Neural progenitor cell (in vitro differentiated cells): Measurements from ENCODE around the gene STAMBP. TPM values are rescaled to one million over a fixed set of nuclear protein-coding genes. Genes with fewer than 3 reads are reported as not detected.
"Not testable (repeated sequence)": the region's sequence is repeated elsewhere in the genome, so short reads cannot be mapped to it uniquely, and the experiment has no call there.

Experiments used
- DNase-seq: peaks from one replicate; pipeline ENCODE4 v3.0.0-alpha.2; 2016; ENCODE audit warnings: low spot score
- H2AFZ ChIP-seq: fragments of 200-600 bp; sonication (generic); replicated peaks from 2 replicates; pipeline ENCODE4 v1.6.1; 2016; ENCODE audit warnings: antibody characterized with exemption
- H3F3A ChIP-seq: fragments of 200-600 bp; sonication (generic); 2 replicates; pipeline ENCODE4 v1.6.1; 2016; ENCODE audit warnings: antibody characterized with exemption, low read depth
- H3K27ac ChIP-seq: fragments of 200-600 bp; sonication (generic); 2 replicates; pipeline ENCODE4 v1.5.1; 2016; ENCODE audit warnings: mild to moderate bottlenecking
- H3K27me3 ChIP-seq: fragments of 200-600 bp; sonication (generic); 2 replicates; pipeline ENCODE4 v1.6.1; 2016; ENCODE audit warnings: mild to moderate bottlenecking, moderate library complexity
- H3K36me3 ChIP-seq: fragments of 200-600 bp; sonication (generic); 2 replicates; pipeline ENCODE4 v1.5.1; 2016
- H3K4me1 ChIP-seq: fragments of 200-600 bp; sonication (generic); 2 replicates; pipeline ENCODE4 v1.6.1; 2016; ENCODE audit warnings: mixed run types
- H3K4me2 ChIP-seq: fragments of 200-600 bp; sonication (generic); 2 replicates; pipeline ENCODE4 v1.6.1; 2016
- H3K4me3 ChIP-seq: fragments of 200-600 bp; sonication (generic); 2 replicates; pipeline ENCODE4 v1.5.1; 2016
- H3K79me2 ChIP-seq: fragments of 200-600 bp; sonication (generic); 2 replicates; pipeline ENCODE4 v1.6.1; 2016; ENCODE audit warnings: low read depth
- H3K9ac ChIP-seq: fragments of 200-600 bp; sonication (generic); 2 replicates; pipeline ENCODE4 v1.6.1; 2016
- H3K9me3 ChIP-seq: fragments of 200-600 bp; sonication (generic); 2 replicates; pipeline ENCODE4 v1.5.1; 2016; ENCODE audit warnings: low read depth
- H4K20me1 ChIP-seq: fragments of 200-600 bp; sonication (generic); 2 replicates; pipeline ENCODE4 v1.6.1; 2016; ENCODE audit warnings: low read depth
- H3K27ac Mint-ChIP-seq: 3 replicates; pipeline ENCODE4 v1.8.0; 2021; ENCODE audit warnings: mixed read lengths
- H3K27me3 Mint-ChIP-seq: 2 replicates; pipeline ENCODE4 v1.8.0; 2022; ENCODE audit warnings: low read depth, mild to moderate bottlenecking, inconsistent platforms, moderate library complexity, mixed read lengths; ENCODE audit not compliant: insufficient read depth
- H3K36me3 Mint-ChIP-seq: 3 replicates; pipeline ENCODE4 v1.8.0; 2021; ENCODE audit warnings: mixed read lengths
- H3K4me1 Mint-ChIP-seq: 3 replicates; pipeline ENCODE4 v1.8.0; 2021; ENCODE audit warnings: mixed read lengths
- H3K4me3 Mint-ChIP-seq: 3 replicates; pipeline ENCODE4 v1.8.0; 2021; ENCODE audit warnings: mild to moderate bottlenecking, moderate library complexity, mixed read lengths
- H3K9me3 Mint-ChIP-seq: 3 replicates; pipeline ENCODE4 v1.8.0; 2020; ENCODE audit warnings: mixed read lengths
- EZH2 ChIP-seq: fragments of 200-600 bp; sonication (generic); IDR thresholded peaks from 2 replicates; pipeline ENCODE4 v1.6.1; 2017; ENCODE audit warnings: antibody characterized with exemption, mild to moderate bottlenecking, moderate library complexity
- EZH2phosphoT487 ChIP-seq: fragments of 200-600 bp; sonication (generic); IDR thresholded peaks from 2 replicates; pipeline ENCODE4 v1.6.1; 2017; ENCODE audit warnings: antibody characterized with exemption
- total RNA-seq: library from RNA; depleted of rRNA; stranded (reverse); fragments of >200 nt; gene quantifications from 2 replicates; pipeline ENCODE4 v1.2.3, GENCODE V29; 2015; ENCODE audit warnings: low replicate concordance
- TF ChIP-seq, protein P1 (sequence below): fragments of 200-600 bp; sonication (generic); IDR thresholded peaks from 2 replicates; pipeline ENCODE4 v1.5.1; 2017; ENCODE audit warnings: antibody characterized with exemption, mild to moderate bottlenecking

STAMBP gene
- 34.0 and 77.3 TPM in 2 replicates for total RNA-seq

GRCh38 chr2:73828818-73829570 lies at the start of gene STAMBP:
TSS of gene STAMBP (plus strand) at chr2:73828961. CDS start at chr2:73830857, 1,896 bp downstream.
- Histone ChIP-seq H3K79me2 (peaks cover 33% of the 10 kb centered on the region), H4K20me1 (no peaks in the 10 kb centered on the region), H3K27ac (peak within 1 kb of the TSS; percentile 81), H3F3A (peaks cover 10% of the 10 kb centered on the region), H3K4me2 (peak within 1 kb of the TSS; percentile 86), H3K4me1 (peaks cover 9% of the 10 kb centered on the region), H2AFZ (peak within 1 kb of the TSS; percentile 93), H3K27me3 (peaks cover 35% of the 10 kb centered on the region), H3K36me3 (no peaks in the 10 kb centered on the region), H3K9me3 (no peaks in the 10 kb centered on the region), H3K4me3 (peak within 1 kb of the TSS; percentile 68), H3K9ac (peak within 1 kb of the TSS; percentile 60)
- Mint-ChIP-seq H3K4me1 (peaks cover 21% of the 10 kb centered on the region), H3K36me3 (peaks cover 8% of the 10 kb centered on the region), H3K27ac (peak within 1 kb of the TSS; percentile 7), H3K9me3 (no peaks in the 10 kb centered on the region), H3K27me3 (no peaks in the 10 kb centered on the region), H3K4me3 (peak within 1 kb of the TSS; percentile 95)
- DNase-seq: peak; percentile 97
- TF ChIP-seq EZH2phosphoT487 (no peak), EZH2 (peak; percentile 49)
- TF ChIP-seq, protein P1, sequence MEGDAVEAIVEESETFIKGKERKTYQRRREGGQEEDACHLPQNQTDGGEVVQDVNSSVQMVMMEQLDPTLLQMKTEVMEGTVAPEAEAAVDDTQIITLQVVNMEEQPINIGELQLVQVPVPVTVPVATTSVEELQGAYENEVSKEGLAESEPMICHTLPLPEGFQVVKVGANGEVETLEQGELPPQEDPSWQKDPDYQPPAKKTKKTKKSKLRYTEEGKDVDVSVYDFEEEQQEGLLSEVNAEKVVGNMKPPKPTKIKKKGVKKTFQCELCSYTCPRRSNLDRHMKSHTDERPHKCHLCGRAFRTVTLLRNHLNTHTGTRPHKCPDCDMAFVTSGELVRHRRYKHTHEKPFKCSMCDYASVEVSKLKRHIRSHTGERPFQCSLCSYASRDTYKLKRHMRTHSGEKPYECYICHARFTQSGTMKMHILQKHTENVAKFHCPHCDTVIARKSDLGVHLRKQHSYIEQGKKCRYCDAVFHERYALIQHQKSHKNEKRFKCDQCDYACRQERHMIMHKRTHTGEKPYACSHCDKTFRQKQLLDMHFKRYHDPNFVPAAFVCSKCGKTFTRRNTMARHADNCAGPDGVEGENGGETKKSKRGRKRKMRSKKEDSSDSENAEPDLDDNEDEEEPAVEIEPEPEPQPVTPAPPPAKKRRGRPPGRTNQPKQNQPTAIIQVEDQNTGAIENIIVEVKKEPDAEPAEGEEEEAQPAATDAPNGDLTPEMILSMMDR: no peak

DNA sequence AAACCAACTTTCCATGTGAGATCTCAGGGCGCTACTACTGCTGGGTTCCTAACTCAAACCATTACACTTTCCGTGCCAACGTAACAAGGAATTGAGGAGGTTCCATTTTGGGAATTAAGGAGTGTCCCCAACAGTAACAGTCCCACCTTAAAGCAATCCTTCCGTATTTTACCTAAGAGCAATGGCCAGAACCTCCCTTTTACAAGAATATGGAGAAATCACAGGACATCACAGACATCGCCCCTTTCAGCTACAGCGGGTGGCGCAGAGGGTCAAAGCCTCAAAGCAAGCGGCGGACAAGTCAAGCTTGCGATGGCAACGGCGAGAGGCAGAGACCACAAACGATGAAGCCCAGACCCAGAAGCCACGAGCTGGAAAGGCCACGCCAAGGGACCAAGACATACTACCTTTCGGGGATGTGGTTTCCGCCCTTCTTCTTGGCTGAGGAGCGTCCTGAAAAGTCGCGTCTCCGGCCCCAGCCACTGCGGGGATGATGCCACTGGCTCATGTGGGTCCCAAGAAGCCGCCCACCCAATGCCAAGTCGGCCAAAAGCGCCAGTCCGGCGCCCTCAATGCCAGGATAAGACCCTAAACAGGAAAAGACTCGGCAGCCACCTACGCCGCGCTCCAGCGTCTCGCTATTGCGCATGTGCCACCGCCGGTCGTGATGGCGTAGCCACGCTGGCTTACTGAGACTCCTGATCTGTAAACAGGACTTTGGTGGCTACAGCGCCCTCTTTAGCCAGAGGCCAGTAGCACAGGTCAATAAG lies 49.1 kb upstream of the STAMBP start, which contains the start of gene DUSP11:
TSS of gene DUSP11 (minus strand) at position 637 of the 770 bp plus-strand sequence. CDS start at position 508, 129 bp downstream.
- H3K4me1 ChIP-seq: peaks cover 7% of the 10 kb centered on the region
- no peak within 1 kb of the TSS for H3K27ac ChIP-seq
- H3K79me2 ChIP-seq: peaks cover 18% of the 10 kb centered on the region
- no peaks in the 10 kb centered on the region for H3K9me3 ChIP-seq
- no peaks in the 10 kb centered on the region for H4K20me1 ChIP-seq
- peak within 1 kb of the TSS; percentile 86 for H2AFZ ChIP-seq
- H3F3A ChIP-seq: no peaks in the 10 kb centered on the region
- peak within 1 kb of the TSS; percentile 98 for H3K27ac Mint-ChIP-seq
- peak within 1 kb of the TSS; percentile 100 for H3K4me3 Mint-ChIP-seq
- peaks cover 9% of the 10 kb centered on the region for H3K4me1 Mint-ChIP-seq
- TF ChIP-seq, protein P1: peak; percentile 87
- TF ChIP-seq EZH2 (no peak), EZH2phosphoT487 (no peak)
- H3K36me3 ChIP-seq: no peaks in the 10 kb centered on the region
- H3K4me3 ChIP-seq: peak within 1 kb of the TSS; percentile 65
- H3K27me3 Mint-ChIP-seq: no peaks in the 10 kb centered on the region
- H3K9ac ChIP-seq: peak within 1 kb of the TSS; percentile 48
- DNase-seq: peak; percentile 96
- no peaks in the 10 kb centered on the region for H3K9me3 Mint-ChIP-seq
- peaks cover 3% of the 10 kb centered on the region for H3K36me3 Mint-ChIP-seq
- peak within 1 kb of the TSS; percentile 92 for H3K4me2 ChIP-seq
- H3K27me3 ChIP-seq: no peaks in the 10 kb centered on the region

GRCh38 chr2:73780237-73780582 lies 48.6 kb upstream of the STAMBP start:
- Histone ChIP-seq H3K36me3 (no peaks in the 10 kb centered on the region), H3K4me3 (peak overlapping the region; percentile 65), H3K27me3 (no peaks in the 10 kb centered on the region), H4K20me1 (no peaks in the 10 kb centered on the region), H2AFZ (peak overlapping the region; percentile 27), H3F3A (no peaks in the 10 kb centered on the region), H3K4me2 (peak overlapping the region; percentile 46), H3K9ac (no peak overlapping the region), H3K27ac (no peak overlapping the region), H3K79me2 (peaks cover 18% of the 10 kb centered on the region), H3K4me1 (peaks cover 7% of the 10 kb centered on the region), H3K9me3 (no peaks in the 10 kb centered on the region)
- no peaks in the 10 kb centered on the region for H3K27me3 Mint-ChIP-seq
- DNase-seq: no peak
- peak overlapping the region; percentile 100 for H3K4me3 Mint-ChIP-seq
- TF ChIP-seq, protein P1: no peak
- H3K4me1 Mint-ChIP-seq: peaks cover 9% of the 10 kb centered on the region
- peaks cover 3% of the 10 kb centered on the region for H3K36me3 Mint-ChIP-seq
- H3K27ac Mint-ChIP-seq: no peak overlapping the region
- no peaks in the 10 kb centered on the region for H3K9me3 Mint-ChIP-seq

DNA sequence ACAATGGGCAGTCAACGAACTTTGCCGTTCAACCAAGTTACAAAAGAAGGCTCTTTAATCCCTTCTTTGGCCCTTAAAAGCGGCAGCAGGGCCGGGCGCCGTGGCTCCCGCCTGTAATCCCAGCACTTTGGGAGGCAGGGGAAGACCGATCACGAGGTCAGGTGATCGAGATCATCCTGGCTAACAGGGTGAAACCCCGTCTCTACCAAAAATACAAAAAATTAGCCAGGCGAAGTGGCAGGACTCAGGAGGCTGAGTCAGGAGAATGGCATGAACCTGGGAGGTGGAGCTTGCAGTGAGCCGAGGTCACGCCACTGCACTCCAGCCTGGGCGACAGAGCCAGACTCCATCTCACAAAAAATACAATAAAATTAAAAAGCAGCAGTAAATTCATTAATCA lies 45.4 kb upstream of the STAMBP start:
- H3K4me1 Mint-ChIP-seq, H3K27me3 Mint-ChIP-seq, H3K9me3 ChIP-seq, H4K20me1 ChIP-seq, H3K27me3 ChIP-seq, H3K4me1 ChIP-seq, H3K36me3 ChIP-seq, H3F3A ChIP-seq, H3K27ac ChIP-seq, H3K4me2 ChIP-seq, H3K4me3 ChIP-seq, H3K27ac Mint-ChIP-seq, H3K9me3 Mint-ChIP-seq, H3K9ac ChIP-seq, H3K4me3 Mint-ChIP-seq, H3K36me3 Mint-ChIP-seq: not testable (repeated sequence)
- Histone ChIP-seq H3K79me2 (peaks cover 13% of the 10 kb centered on the region), H2AFZ (peak overlapping the region; percentile 57)
- peak; percentile 15 for DNase-seq

GRCh38 chr2:73783883-73784282 lies 44.9 kb upstream of the STAMBP start, which contains the start of gene C2orf78:
TSS of gene C2orf78 (plus strand) at chr2:73784183. CDS start at chr2:73784310, 127 bp downstream.
- not testable (repeated sequence) for DNase-seq, H3K27me3 Mint-ChIP-seq, H3K27ac ChIP-seq, H3K9me3 Mint-ChIP-seq, H3K4me2 ChIP-seq, H3K9me3 ChIP-seq, H3K36me3 ChIP-seq, H4K20me1 ChIP-seq, H3K27me3 ChIP-seq, H3K4me3 ChIP-seq, H3K36me3 Mint-ChIP-seq, H3F3A ChIP-seq, H3K4me1 Mint-ChIP-seq, H3K79me2 ChIP-seq, H3K4me3 Mint-ChIP-seq, H3K9ac ChIP-seq, H3K4me1 ChIP-seq, H3K27ac Mint-ChIP-seq
- H2AFZ ChIP-seq: peak within 1 kb of the TSS; percentile 57
